Coronary artery (tissue), 2 donors: ENCODE results near the gene HS3ST5.

ENCODE experiments used
- DNase-seq: peaks from one replicate; pipeline ENCODE4 v3.0.0-alpha.2; 2017; ENCODE audit warnings: low spot score
- H3K27ac ChIP-seq, 2 donors: fragments of 200-600 bp; sonication (generic); one replicate each; pipeline ENCODE4 v1.5.1; 2016 to 2019
- H3K4me3 ChIP-seq: fragments of 200-600 bp; sonication (generic); 2 replicates; pipeline ENCODE4 v1.5.1; 2016; ENCODE audit warnings: mild to moderate bottlenecking, moderate library complexity
- CTCF ChIP-seq: fragments of 200-600 bp; sonication (generic); IDR thresholded peaks from one replicate; pipeline ENCODE4 v1.5.1; 2019; ENCODE audit warnings: antibody characterized with exemption

The HS3ST5 gene

GRCh38 chr6:114167583-114168576, 174.9 kb downstream of the HS3ST5 start:
- DNase-seq = no peak
- Histone ChIP-seq H3K27ac (no peak overlapping the region), H3K4me3 (no peak overlapping the region)
- no peak for TF ChIP-seq CTCF

- DNase-seq = no peak
- no peak overlapping the region for H3K4me3 ChIP-seq
- H3K27ac ChIP-seq = no peak overlapping the region
- no peak for TF ChIP-seq CTCF
These were observed 178.6 kb downstream of the HS3ST5 start for GRCh38 chr6:114164207-114164606.

GRCh38 chr6:114162691-114163347, 180.0 kb downstream of the HS3ST5 start:
- H3K27ac ChIP-seq = no peak overlapping the region
- no peak overlapping the region for H3K4me3 ChIP-seq
- DNase-seq = no peak
- TF ChIP-seq CTCF = no peak

GRCh38 chr6:114160881-114161280, 181.9 kb downstream of the HS3ST5 start:
- Histone ChIP-seq H3K4me3 (no peak overlapping the region), H3K27ac (no peak overlapping the region)
- TF ChIP-seq CTCF = no peak
- DNase-seq = no peak

- DNase-seq = no peak
- H3K27ac ChIP-seq = no peak overlapping the region
- TF ChIP-seq CTCF = no peak
- H3K4me3 ChIP-seq = no peak overlapping the region
These were observed 183.1 kb downstream of the HS3ST5 start for GRCh38 chr6:114159727-114160126.

- no peak for DNase-seq
- Histone ChIP-seq H3K4me3 (no peak overlapping the region), H3K27ac (no peak overlapping the region)
- TF ChIP-seq CTCF = no peak
These were observed 183.8 kb downstream of the HS3ST5 start for GRCh38 chr6:114158838-114159694.
